ENCODE measurements around the gene RPP14. TPM values are rescaled to one million over a fixed set of nuclear protein-coding genes. Genes with fewer than 3 reads are reported as not detected.

The RPP14 gene
- polyA plus RNA-seq, 3 donors from 2014 or later: 2.7 to 7.4 (median 3.2) TPM

- no peaks in the 10 kb centered on the region for H3K9me3 Mint-ChIP-seq
- no peak overlapping the region for H3K4me3 Mint-ChIP-seq
- H3K4me1 Mint-ChIP-seq: peaks cover 45 to 64% of the 10 kb centered on the region in 2 donors
- H3K27ac Mint-ChIP-seq: no peak overlapping the region
- DNase-seq: no peak
- H3K27me3 Mint-ChIP-seq (ENCODE audit: low read depth in 3 of 3): peaks cover 0 to 6% (median 4%) of the 10 kb centered on the region in 3 donors
- no peaks in the 10 kb centered on the region for H3K36me3 Mint-ChIP-seq
Measured at GRCh38 chr3:58358808-58359207, 52.8 kb downstream of the RPP14 start.

GRCh38 chr3:58359621-58360020, 53.6 kb downstream of the RPP14 start:
- Mint-ChIP-seq H3K4me3 (no peak overlapping the region), H3K27ac (peak overlapping the region in 1 of 6 donors; percentile 3), H3K27me3 (ENCODE audit: low read depth in 3 of 3) (peaks cover 0 to 2% (median 1%) of the 10 kb centered on the region in 3 donors), H3K9me3 (no peaks in the 10 kb centered on the region), H3K4me1 (peaks cover 40 to 62% of the 10 kb centered on the region in 2 donors), H3K36me3 (no peaks in the 10 kb centered on the region)
- DNase-seq: no peak

GRCh38 chr3:58361866-58362265, 55.8 kb downstream of the RPP14 start:
- peaks cover 0 to 6% (median 1%) of the 10 kb centered on the region in 3 donors for H3K36me3 Mint-ChIP-seq
- H3K4me3 Mint-ChIP-seq: no peak overlapping the region
- H3K9me3 Mint-ChIP-seq: no peaks in the 10 kb centered on the region
- no peak for DNase-seq
- peaks cover 44 to 66% of the 10 kb centered on the region in 2 donors for H3K4me1 Mint-ChIP-seq
- H3K27ac Mint-ChIP-seq: peak overlapping the region in 1 of 6 donors; percentile 9
- peaks cover 0 to 3% (median 2%) of the 10 kb centered on the region in 3 donors for H3K27me3 Mint-ChIP-seq (ENCODE audit: low read depth in 3 of 3)

- DNase-seq: no peak
- Mint-ChIP-seq H3K4me1 (peaks cover 28 to 56% of the 10 kb centered on the region in 2 donors), H3K27ac (peak overlapping the region in 4 of 6 donors; percentile 5 to 74 (median 42)), H3K4me3 (peak overlapping the region in 2 of 5 donors; percentile 14 to 27), H3K36me3 (peaks cover 0 to 8% (median 6%) of the 10 kb centered on the region in 3 donors), H3K9me3 (no peaks in the 10 kb centered on the region), H3K27me3 (ENCODE audit: low read depth in 3 of 3) (peaks cover 0 to 1% (median 0%) of the 10 kb centered on the region in 3 donors)
Measured at GRCh38 chr3:58366699-58367098, 60.7 kb downstream of the RPP14 start.

- H3K27me3 Mint-ChIP-seq (ENCODE audit: low read depth in 3 of 3): peaks cover 0 to 1% (median 0%) of the 10 kb centered on the region in 3 donors
- no peaks in the 10 kb centered on the region for H3K9me3 Mint-ChIP-seq
- peaks cover 26 to 43% of the 10 kb centered on the region in 2 donors for H3K4me1 Mint-ChIP-seq
- peaks cover 0 to 8% (median 6%) of the 10 kb centered on the region in 3 donors for H3K36me3 Mint-ChIP-seq
- no peak for DNase-seq
- no peak overlapping the region for H3K4me3 Mint-ChIP-seq
- H3K27ac Mint-ChIP-seq: no peak overlapping the region
Measured at GRCh38 chr3:58369038-58369437, 63.0 kb downstream of the RPP14 start.

Other genes starting within 250 kb of the RPP14 start
- 1 to 10 TPM in 1 of 3 donors, under 1 TPM in 1, not detected in 1; 0.40 to 1.7 TPM for gene DNASE1L3, start 95.3 kb upstream of the RPP14 start, polyA plus RNA-seq
- 1 to 10 TPM; 8.5 to 8.7 (median 8.6) TPM for gene ABHD6, start 68.5 kb upstream of the RPP14 start, polyA plus RNA-seq
- 10 to 100 TPM; 12.1 to 27.0 (median 15.0) TPM for gene HTD2, start 275 bp downstream of the RPP14 start, polyA plus RNA-seq
- 10 to 100 TPM; 30.3 to 47.5 (median 32.2) TPM for gene PXK, start 26.6 kb downstream of the RPP14 start, polyA plus RNA-seq
- gene PDHB, start 127.6 kb downstream of the RPP14 start, polyA plus RNA-seq: 100 to 1,000 TPM; 101 to 248 (median 113) TPM
- gene KCTD6, start 185.9 kb downstream of the RPP14 start, polyA plus RNA-seq: 10 to 100 TPM in 2 of 3 donors, 1 to 10 TPM in 1; 8.3 to 12.9 (median 12.4) TPM
- not detected for gene ACOX2, start 230.9 kb downstream of the RPP14 start, polyA plus RNA-seq